HUES6 (cell line): ENCODE results near the gene FAM169A.
A peak's percentile ranks its signal among the peaks of the same experiment; 100 is the strongest.
"Not testable (repeated sequence)": the region's sequence is repeated elsewhere in the genome, so short reads cannot be mapped to it uniquely, and the experiment has no call there.

Experiments used
- H3K27ac ChIP-seq: 2 replicates; pipeline ENCODE4 v1.7.0; 2013; ENCODE audit warnings: low read depth, mild to moderate bottlenecking, low read length, inconsistent platforms
- H3K27me3 ChIP-seq: 2 replicates; pipeline ENCODE4 v1.6.1; 2013; ENCODE audit warnings: low read length; ENCODE audit not compliant: control insufficient read depth, insufficient read depth
- H3K36me3 ChIP-seq: 2 replicates; pipeline ENCODE4 v1.6.1; 2013; ENCODE audit warnings: low read length; ENCODE audit not compliant: control insufficient read depth, insufficient read depth
- H3K4me1 ChIP-seq: 2 replicates; pipeline ENCODE4 v1.6.1; 2013; ENCODE audit warnings: low read length; ENCODE audit not compliant: control insufficient read depth, insufficient read depth
- H3K4me3 ChIP-seq: 2 replicates; pipeline ENCODE4 v1.5.1; 2013; ENCODE audit warnings: low read depth, low read length
- H3K9ac ChIP-seq: one replicate; pipeline ENCODE4 v1.6.1; 2013; ENCODE audit warnings: mild to moderate bottlenecking, low read length
- H3K9me3 ChIP-seq: 2 replicates; pipeline ENCODE4 v1.6.1; 2013; ENCODE audit warnings: low read depth, low read length; ENCODE audit not compliant: control insufficient read depth, insufficient read depth

FAM169A gene

GRCh38 chr5:74866596-74867162 is 492 bp upstream of the FAM169A start:
- peaks cover 52% of the 10 kb centered on the region for H3K4me1 ChIP-seq
- peak overlapping the region; percentile 86 for H3K4me3 ChIP-seq
- H3K36me3 ChIP-seq = no peaks in the 10 kb centered on the region
- no peaks in the 10 kb centered on the region for H3K27me3 ChIP-seq
- peak overlapping the region; percentile 94 for H3K9ac ChIP-seq
- H3K9me3 ChIP-seq = no peaks in the 10 kb centered on the region
- peak overlapping the region; percentile 81; the same call in 1 of the 2 replicates for H3K27ac ChIP-seq

GRCh38 chr5:74865256-74865803 is 857 bp downstream of the FAM169A start:
- no peaks in the 10 kb centered on the region for H3K36me3 ChIP-seq
- peaks cover 54% of the 10 kb centered on the region for H3K4me1 ChIP-seq
- H3K27me3 ChIP-seq = no peaks in the 10 kb centered on the region
- H3K9me3 ChIP-seq = no peaks in the 10 kb centered on the region
- peak overlapping the region; percentile 81 for H3K27ac ChIP-seq
- peak overlapping the region; percentile 94 for H3K9ac ChIP-seq
- H3K4me3 ChIP-seq = peak overlapping the region; percentile 86

GRCh38 chr5:74864823-74865222 is 1.4 kb downstream of the FAM169A start:
- H3K9ac ChIP-seq = peak overlapping the region; percentile 94

GRCh38 chr5:74863726-74864125 is 2.5 kb downstream of the FAM169A start:
- H3K27ac ChIP-seq = peak overlapping the region; percentile 81; the same call in 1 of the 2 replicates
- peaks cover 40% of the 10 kb centered on the region for H3K4me1 ChIP-seq
- no peaks in the 10 kb centered on the region; the same call in 1 of the 2 replicates for H3K9me3 ChIP-seq
- no peaks in the 10 kb centered on the region for H3K27me3 ChIP-seq
- peak overlapping the region; percentile 86 for H3K4me3 ChIP-seq
- no peaks in the 10 kb centered on the region for H3K36me3 ChIP-seq
- peak overlapping the region; percentile 94 for H3K9ac ChIP-seq

More at GRCh38 chr5:74864823-74865222, 1.4 kb downstream of the FAM169A start:
- peaks cover 51% of the 10 kb centered on the region for H3K4me1 ChIP-seq
- no peaks in the 10 kb centered on the region for H3K9me3 ChIP-seq
- H3K36me3 ChIP-seq = no peaks in the 10 kb centered on the region
- peak overlapping the region; percentile 86 for H3K4me3 ChIP-seq
- H3K27ac ChIP-seq = peak overlapping the region; percentile 81
- no peaks in the 10 kb centered on the region for H3K27me3 ChIP-seq

- H3K9ac ChIP-seq = no peak overlapping the region
- H3K4me1 ChIP-seq = peaks cover 27% of the 10 kb centered on the region; the same call in 1 of the 2 replicates
- H3K4me3 ChIP-seq = peak overlapping the region; percentile 86; the same call in 1 of the 2 replicates
- H3K27ac ChIP-seq = no peak overlapping the region
- peaks cover 6% of the 10 kb centered on the region; the same call in 1 of the 2 replicates for H3K36me3 ChIP-seq
- peaks cover 5% of the 10 kb centered on the region for H3K9me3 ChIP-seq
- H3K27me3 ChIP-seq = no peaks in the 10 kb centered on the region
Observed at GRCh38 chr5:74862221-74862620, 4.0 kb downstream of the FAM169A start.

GRCh38 chr5:74856975-74857374 is 9.2 kb downstream of the FAM169A start:
- H3K4me3 ChIP-seq, H3K27ac ChIP-seq, H3K27me3 ChIP-seq, H3K9ac ChIP-seq: not testable (repeated sequence)
- H3K9me3 ChIP-seq = peaks cover 24% of the 10 kb centered on the region
- H3K36me3 ChIP-seq = peaks cover 20% of the 10 kb centered on the region; the same call in 1 of the 2 replicates
- peaks cover 16% of the 10 kb centered on the region for H3K4me1 ChIP-seq

GRCh38 chr5:74853256-74853655 is 12.9 kb downstream of the FAM169A start:
- Histone ChIP-seq H3K36me3 (peaks cover 20% of the 10 kb centered on the region; the same call in 1 of the 2 replicates), H3K27ac (no peak overlapping the region), H3K4me3 (no peak overlapping the region), H3K27me3 (no peaks in the 10 kb centered on the region), H3K9me3 (peaks cover 21% of the 10 kb centered on the region), H3K4me1 (peaks cover 37% of the 10 kb centered on the region), H3K9ac (no peak overlapping the region)

- Histone ChIP-seq H3K27ac (peak overlapping the region; percentile 61), H3K27me3 (no peaks in the 10 kb centered on the region), H3K36me3 (peaks cover 15% of the 10 kb centered on the region; the same call in 1 of the 2 replicates), H3K9me3 (peaks cover 15% of the 10 kb centered on the region; the same call in 1 of the 2 replicates), H3K4me1 (peaks cover 37% of the 10 kb centered on the region), H3K9ac (no peak overlapping the region), H3K4me3 (no peak overlapping the region)
Observed at GRCh38 chr5:74851684-74852353, 14.4 kb downstream of the FAM169A start.

GRCh38 chr5:74850789-74851425 is 15.3 kb downstream of the FAM169A start:
- Histone ChIP-seq H3K9me3 (peaks cover 14% of the 10 kb centered on the region; the same call in 1 of the 2 replicates), H3K27ac (no peak overlapping the region), H3K9ac (no peak overlapping the region), H3K36me3 (peaks cover 10% of the 10 kb centered on the region; the same call in 1 of the 2 replicates), H3K4me1 (peaks cover 44% of the 10 kb centered on the region), H3K27me3 (no peaks in the 10 kb centered on the region), H3K4me3 (no peak overlapping the region)

GRCh38 chr5:74850030-74850429 is 16.2 kb downstream of the FAM169A start:
- Histone ChIP-seq H3K9me3 (peaks cover 6% of the 10 kb centered on the region; the same call in 1 of the 2 replicates), H3K36me3 (peaks cover 3% of the 10 kb centered on the region; the same call in 1 of the 2 replicates), H3K27me3 (no peaks in the 10 kb centered on the region), H3K27ac (no peak overlapping the region), H3K4me3 (no peak overlapping the region), H3K4me1 (peaks cover 49% of the 10 kb centered on the region), H3K9ac (no peak overlapping the region)
